Subcutaneous adipose tissue (tissue), 4 donors: Measurements from ENCODE around the gene AGTRAP. TPM values are rescaled to one million over a fixed set of nuclear protein-coding genes. Genes with fewer than 3 reads are reported as not detected.

Experiments used
- CTCF ChIP-seq: fragments of 450-650 bp; IDR thresholded peaks from one replicate; pipeline ENCODE4 v1.5.1; 2016; ENCODE audit warnings: low read depth, mild to moderate bottlenecking, control low read depth, antibody characterized with exemption, moderate library complexity
- total RNA-seq, 4 donors: library from RNA; depleted of rRNA; stranded (reverse); fragments of >200 nt; gene quantifications; one replicate each; pipeline ENCODE4 v1.1.0, GENCODE V29; 2016

AGTRAP gene
- total RNA-seq, 4 donors from 2014 or later = 22.0 to 82.3 (median 58.3) TPM

GRCh38 chr1:11748294-11749202 is 12.6 kb downstream of the AGTRAP start:
- no peak for TF ChIP-seq CTCF

- TF ChIP-seq CTCF = no peak
Measured at GRCh38 chr1:11749203-11749689, 13.3 kb downstream of the AGTRAP start.

GRCh38 chr1:11749996-11750395 is 14.1 kb downstream of the AGTRAP start:
- TF ChIP-seq CTCF = no peak

- no peak for TF ChIP-seq CTCF
Measured at GRCh38 chr1:11751087-11751486, 15.2 kb downstream of the AGTRAP start.

GRCh38 chr1:11752359-11753088 is 16.6 kb downstream of the AGTRAP start:
- no peak for TF ChIP-seq CTCF

- no peak for TF ChIP-seq CTCF
Measured at GRCh38 chr1:11753555-11754208, 17.7 kb downstream of the AGTRAP start.
